ENCODE measurements around the gene GLIS2.

DNA sequence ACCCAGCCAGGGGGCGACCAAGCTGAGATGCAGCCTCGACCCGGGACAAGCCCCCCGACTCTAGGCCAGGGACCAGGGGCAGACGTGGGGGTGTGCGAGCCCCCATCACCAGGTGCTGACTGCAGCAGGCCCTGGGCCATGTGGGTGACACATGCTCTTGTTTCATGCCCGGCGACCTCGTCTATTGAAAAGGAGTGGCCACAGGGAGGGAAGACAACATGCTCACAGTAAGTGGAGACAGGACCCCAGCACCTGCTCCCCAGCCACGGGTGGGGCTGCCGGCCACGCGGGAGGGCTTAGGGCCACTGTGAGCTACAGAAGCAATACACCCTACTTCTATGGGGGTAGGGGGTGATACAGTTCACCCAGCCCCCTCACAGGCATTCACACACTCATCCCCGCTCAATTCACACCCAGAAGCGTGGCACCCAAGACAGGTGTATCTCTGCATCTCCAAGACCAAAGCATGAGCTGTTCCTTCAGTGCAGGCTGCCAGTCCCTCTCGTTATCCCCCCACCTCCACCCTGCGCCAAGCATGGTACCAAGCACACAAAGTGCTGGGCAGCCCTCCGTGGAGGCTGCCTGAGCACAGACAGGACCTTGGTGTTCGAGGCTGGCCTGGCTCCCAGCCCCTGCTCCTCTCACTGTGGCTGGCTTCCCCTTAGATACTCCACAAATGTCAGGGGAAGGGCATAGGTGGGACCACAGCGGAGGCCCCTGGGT is 69.4 kb downstream of the GLIS2 start:
- TF ChIP-seq, protein P1, sequence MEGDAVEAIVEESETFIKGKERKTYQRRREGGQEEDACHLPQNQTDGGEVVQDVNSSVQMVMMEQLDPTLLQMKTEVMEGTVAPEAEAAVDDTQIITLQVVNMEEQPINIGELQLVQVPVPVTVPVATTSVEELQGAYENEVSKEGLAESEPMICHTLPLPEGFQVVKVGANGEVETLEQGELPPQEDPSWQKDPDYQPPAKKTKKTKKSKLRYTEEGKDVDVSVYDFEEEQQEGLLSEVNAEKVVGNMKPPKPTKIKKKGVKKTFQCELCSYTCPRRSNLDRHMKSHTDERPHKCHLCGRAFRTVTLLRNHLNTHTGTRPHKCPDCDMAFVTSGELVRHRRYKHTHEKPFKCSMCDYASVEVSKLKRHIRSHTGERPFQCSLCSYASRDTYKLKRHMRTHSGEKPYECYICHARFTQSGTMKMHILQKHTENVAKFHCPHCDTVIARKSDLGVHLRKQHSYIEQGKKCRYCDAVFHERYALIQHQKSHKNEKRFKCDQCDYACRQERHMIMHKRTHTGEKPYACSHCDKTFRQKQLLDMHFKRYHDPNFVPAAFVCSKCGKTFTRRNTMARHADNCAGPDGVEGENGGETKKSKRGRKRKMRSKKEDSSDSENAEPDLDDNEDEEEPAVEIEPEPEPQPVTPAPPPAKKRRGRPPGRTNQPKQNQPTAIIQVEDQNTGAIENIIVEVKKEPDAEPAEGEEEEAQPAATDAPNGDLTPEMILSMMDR (IDR thresholded peaks at IDR 0.05; ENCODE audit: insufficient read depth, low read length) = no peak
- TF ChIP-seq, protein P2, sequence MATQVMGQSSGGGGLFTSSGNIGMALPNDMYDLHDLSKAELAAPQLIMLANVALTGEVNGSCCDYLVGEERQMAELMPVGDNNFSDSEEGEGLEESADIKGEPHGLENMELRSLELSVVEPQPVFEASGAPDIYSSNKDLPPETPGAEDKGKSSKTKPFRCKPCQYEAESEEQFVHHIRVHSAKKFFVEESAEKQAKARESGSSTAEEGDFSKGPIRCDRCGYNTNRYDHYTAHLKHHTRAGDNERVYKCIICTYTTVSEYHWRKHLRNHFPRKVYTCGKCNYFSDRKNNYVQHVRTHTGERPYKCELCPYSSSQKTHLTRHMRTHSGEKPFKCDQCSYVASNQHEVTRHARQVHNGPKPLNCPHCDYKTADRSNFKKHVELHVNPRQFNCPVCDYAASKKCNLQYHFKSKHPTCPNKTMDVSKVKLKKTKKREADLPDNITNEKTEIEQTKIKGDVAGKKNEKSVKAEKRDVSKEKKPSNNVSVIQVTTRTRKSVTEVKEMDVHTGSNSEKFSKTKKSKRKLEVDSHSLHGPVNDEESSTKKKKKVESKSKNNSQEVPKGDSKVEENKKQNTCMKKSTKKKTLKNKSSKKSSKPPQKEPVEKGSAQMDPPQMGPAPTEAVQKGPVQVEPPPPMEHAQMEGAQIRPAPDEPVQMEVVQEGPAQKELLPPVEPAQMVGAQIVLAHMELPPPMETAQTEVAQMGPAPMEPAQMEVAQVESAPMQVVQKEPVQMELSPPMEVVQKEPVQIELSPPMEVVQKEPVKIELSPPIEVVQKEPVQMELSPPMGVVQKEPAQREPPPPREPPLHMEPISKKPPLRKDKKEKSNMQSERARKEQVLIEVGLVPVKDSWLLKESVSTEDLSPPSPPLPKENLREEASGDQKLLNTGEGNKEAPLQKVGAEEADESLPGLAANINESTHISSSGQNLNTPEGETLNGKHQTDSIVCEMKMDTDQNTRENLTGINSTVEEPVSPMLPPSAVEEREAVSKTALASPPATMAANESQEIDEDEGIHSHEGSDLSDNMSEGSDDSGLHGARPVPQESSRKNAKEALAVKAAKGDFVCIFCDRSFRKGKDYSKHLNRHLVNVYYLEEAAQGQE (IDR thresholded peaks at IDR 0.05; ENCODE audit: insufficient replicate concordance, low read depth) = no peak
- TF ChIP-seq GABPA (IDR thresholded peaks at IDR 0.05; ENCODE audit: low read depth) = no peak

Measured in HL-60 (cell line).